Urinary bladder (tissue), 4 donors: ENCODE results near the gene OR51B5. TPM values are rescaled to one million over a fixed set of nuclear protein-coding genes. Genes with fewer than 3 reads are reported as not detected.
"Not testable (repeated sequence)": the region's sequence is repeated elsewhere in the genome, so short reads cannot be mapped to it uniquely, and the experiment has no call there.

ENCODE experiments used
- DNase-seq: peaks from one replicate; pipeline ENCODE4 v3.0.0-alpha.2; 2015; ENCODE audit errors: extremely low spot score
- H3K27ac ChIP-seq: one replicate; pipeline ENCODE4 v1.5.1; 2013; ENCODE audit warnings: low read depth, mild to moderate bottlenecking, moderate library complexity
- H3K36me3 ChIP-seq: one replicate; pipeline ENCODE4 v1.6.1; 2013; ENCODE audit warnings: mild to moderate bottlenecking, moderate library complexity; ENCODE audit not compliant: insufficient read depth
- H3K4me1 ChIP-seq: one replicate; pipeline ENCODE4 v1.6.1; 2013; ENCODE audit warnings: mild to moderate bottlenecking, moderate library complexity; ENCODE audit not compliant: insufficient read depth
- H3K4me3 ChIP-seq: one replicate; pipeline ENCODE4 v1.5.1; 2013; ENCODE audit warnings: low read depth, low read length
- WGBS: extraction: QIAGEN DNeasy Blood & Tissue Kit; methylation state at CpG from one replicate; pipeline ENCODE4 v1.1.7; 2013; 5-methylcytosine and 5-hydroxymethylcytosine counted together
- polyA plus RNA-seq: library from polyadenylated mRNA; stranded (reverse); fragments of 200-250 nt; gene quantifications from one replicate; pipeline ENCODE4 v1.2.3, GENCODE V29; 2013
- total RNA-seq: library from RNA; depleted of rRNA; stranded (reverse); fragments of >200 nt; gene quantifications from one replicate; pipeline ENCODE4 v1.2.3, GENCODE V29; 2014
- donor health status: healthy with polysubstance abuse.
- donor health status: healthy.

OR51B5 gene
- total and polyA plus RNA-seq, 2 donors: 4.3 TPM; not detected in 1

DNA sequence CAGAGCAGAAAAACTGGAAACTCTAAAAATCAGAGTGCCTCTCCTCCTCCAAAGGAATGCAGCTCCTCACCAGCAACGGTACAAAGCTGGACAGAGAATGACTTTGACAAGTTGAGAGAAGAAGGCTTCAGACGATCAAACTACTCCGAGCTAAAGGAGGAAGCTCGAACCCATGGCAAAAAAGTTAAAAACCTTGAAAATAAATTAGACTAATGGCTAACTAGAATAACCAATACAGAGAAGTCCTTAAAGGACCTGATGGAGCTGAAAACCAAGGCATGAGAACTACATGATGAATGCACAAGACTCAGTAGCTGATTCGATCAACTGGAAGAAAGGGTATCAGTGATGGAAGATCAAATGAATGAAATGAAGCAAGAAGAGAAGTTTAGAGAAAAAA lies 12.7 kb upstream of the OR51B5 start:
- not testable (repeated sequence) for H3K4me1 ChIP-seq, H3K36me3 ChIP-seq, DNase-seq, H3K4me3 ChIP-seq, H3K27ac ChIP-seq
- WGBS: 79% methylated on average over 3 of the region's 5 CpGs

DNA sequence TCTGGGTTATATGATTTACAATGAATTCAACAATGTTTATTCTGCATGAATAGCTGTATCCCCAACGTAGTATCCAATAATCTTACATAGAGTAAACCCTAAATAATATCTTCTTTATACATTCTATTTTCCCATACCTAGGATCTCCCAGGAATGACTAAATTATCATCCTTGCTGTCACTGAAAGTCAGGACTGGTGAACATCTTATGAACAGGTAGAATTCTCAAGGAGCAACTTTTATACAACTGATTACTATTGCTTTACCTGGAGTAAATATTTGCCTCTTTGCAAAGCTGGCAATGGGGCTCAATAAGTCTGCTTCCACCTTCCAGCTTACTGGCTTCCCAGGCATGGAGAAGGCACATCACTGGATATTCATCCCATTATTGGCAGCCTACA lies 7.9 kb upstream of the OR51B5 start, which contains the start of gene OR51B6:
OR51B6 (plus strand) TSS at position 301 of the 400 bp plus-strand sequence; CDS start at position 301, 0 bp downstream.
- no peak for DNase-seq
- no peaks in the 10 kb centered on the region for H3K4me1 ChIP-seq
- no peaks in the 10 kb centered on the region for H3K36me3 ChIP-seq
- H3K4me3 ChIP-seq: no peak within 1 kb of the TSS
- WGBS: 67% methylated on average over 1 of the region's 1 CpG
- no peak within 1 kb of the TSS for H3K27ac ChIP-seq

DNA sequence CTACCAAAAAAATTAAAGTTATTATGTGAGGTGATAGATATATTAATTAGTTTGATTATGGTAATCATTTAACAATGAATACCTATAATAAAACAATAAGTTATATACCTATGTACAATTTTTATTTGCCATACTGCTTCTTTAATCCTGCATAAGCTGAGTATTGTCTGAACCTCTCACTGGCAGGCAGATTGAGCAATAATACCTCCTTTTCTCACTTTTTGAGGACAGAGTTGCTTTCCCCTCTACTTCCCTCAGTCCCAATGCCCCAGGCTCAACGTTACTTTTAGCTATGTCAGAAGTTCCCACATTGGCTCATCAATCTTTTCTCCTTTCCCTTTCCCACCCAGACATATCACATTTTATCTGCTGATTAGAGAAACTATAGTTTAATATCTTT lies 6.2 kb upstream of the OR51B5 start:
- DNase-seq: no peak
- Histone ChIP-seq H3K4me3 (no peak overlapping the region), H3K27ac (no peak overlapping the region), H3K4me1 (no peaks in the 10 kb centered on the region), H3K36me3 (no peaks in the 10 kb centered on the region)
- 37% methylated on average over 1 of the region's 1 CpG for WGBS

DNA sequence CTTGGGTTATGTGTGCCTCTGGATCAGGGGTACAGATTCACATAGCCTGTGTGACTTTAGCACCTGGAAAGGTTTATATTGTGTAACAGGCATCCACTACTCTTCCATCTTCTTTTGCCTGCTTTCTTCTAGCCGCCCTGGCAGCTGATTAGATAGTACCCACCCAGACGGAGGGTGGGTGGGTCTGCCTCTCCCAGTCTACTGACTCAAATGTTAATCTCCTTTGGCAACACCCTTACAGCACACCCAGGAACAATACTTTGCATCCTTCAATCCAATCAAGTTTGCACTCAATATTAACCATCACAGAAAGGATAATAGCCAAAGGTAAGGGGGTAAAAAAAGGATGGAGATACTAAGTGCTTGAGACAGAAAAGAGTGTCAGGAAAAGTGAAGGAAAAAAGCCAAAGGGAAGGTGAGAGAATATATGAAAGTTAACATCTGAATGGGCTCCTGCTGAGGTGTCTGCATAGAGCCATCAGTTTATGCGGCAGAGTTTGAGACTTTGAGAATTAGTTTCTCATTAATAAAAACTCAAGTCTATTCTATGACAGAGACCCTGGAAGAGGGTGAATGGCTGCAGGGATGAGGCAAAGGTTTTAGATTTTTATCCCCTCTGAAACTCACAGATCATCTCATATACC lies 5.3 kb upstream of the OR51B5 start:
- Histone ChIP-seq H3K4me1 (no peaks in the 10 kb centered on the region), H3K4me3 (no peak overlapping the region), H3K36me3 (no peaks in the 10 kb centered on the region), H3K27ac (no peak overlapping the region)
- WGBS: 38% methylated on average over 3 of the region's 3 CpGs
- DNase-seq: no peak

DNA sequence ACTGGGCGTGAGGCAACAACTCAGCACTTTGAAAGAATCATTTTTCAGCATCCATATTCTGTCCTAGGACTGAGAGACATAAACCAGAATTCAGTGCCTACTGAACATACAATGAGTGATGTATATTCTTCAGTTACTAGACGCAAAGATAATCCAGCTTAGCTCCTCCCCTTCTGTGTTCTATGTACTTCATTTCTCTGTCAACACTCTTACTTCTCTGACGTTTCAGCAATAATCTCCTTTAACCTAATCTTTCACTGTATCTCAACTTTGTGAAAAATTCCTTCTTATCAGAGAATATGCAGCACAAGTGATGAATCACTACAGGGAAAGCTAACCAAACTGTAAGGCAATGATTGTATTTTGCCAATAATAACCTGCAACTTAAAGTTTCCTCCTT lies 2.5 kb upstream of the OR51B5 start:
- Histone ChIP-seq H3K4me1 (no peaks in the 10 kb centered on the region), H3K4me3 (no peak overlapping the region), H3K36me3 (no peaks in the 10 kb centered on the region), H3K27ac (no peak overlapping the region)
- no peak for DNase-seq
- 46% methylated on average over 3 of the region's 3 CpGs for WGBS

DNA sequence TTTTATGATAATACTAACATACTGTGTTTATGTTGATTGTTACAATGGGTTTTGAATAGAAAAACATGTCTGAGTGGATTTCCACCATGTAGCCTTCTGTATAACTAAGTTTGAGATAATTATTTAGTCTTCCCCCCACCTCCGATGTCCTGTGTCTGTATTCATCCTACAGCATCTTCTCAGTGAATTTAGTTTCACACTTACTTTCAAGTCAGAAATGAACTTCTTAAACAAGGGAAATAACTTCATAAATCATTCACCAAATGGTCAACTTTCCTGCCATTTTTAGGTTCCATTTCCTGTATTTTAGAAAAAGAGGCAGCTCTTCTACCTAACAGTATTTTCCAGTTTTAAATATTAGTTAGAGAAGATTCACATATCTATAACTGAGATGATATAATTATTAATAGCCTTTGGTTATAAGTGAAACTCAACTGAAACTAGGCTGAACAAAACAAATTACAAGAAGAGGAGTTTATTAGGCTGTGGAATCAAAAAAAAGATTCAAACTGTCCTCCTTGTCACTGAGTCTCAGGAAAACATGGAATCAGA lies 3.5 kb downstream of the OR51B5 start:
- no peak for DNase-seq
- 91% methylated on average over 1 of the region's 1 CpG for WGBS
- H3K4me3 ChIP-seq: no peak overlapping the region
- no peak overlapping the region for H3K27ac ChIP-seq
- H3K4me1 ChIP-seq: no peaks in the 10 kb centered on the region
- H3K36me3 ChIP-seq: no peaks in the 10 kb centered on the region

DNA sequence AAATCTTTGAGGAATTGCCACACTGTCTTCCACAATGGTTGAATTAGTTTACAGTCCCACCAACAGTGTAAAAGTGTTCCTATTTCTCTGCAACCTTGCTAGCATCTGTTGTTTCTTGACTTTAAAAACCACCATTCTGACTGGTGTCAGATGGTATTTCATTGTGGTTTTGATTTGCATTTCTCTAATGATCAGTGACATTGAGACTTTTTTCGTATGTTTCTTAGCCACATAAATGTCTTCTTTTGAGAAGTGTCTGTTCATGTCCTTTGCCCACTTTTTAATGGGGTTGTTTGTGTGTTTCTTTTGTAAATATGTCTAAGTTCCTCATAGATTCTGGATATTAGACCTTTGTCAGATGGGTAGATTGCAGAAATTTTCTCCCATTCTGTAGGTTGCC lies 6.1 kb downstream of the OR51B5 start:
- H3K27ac ChIP-seq, H3K36me3 ChIP-seq, H3K4me1 ChIP-seq, DNase-seq, H3K4me3 ChIP-seq: not testable (repeated sequence)
- 84% methylated on average over 1 of the region's 1 CpG for WGBS

DNA sequence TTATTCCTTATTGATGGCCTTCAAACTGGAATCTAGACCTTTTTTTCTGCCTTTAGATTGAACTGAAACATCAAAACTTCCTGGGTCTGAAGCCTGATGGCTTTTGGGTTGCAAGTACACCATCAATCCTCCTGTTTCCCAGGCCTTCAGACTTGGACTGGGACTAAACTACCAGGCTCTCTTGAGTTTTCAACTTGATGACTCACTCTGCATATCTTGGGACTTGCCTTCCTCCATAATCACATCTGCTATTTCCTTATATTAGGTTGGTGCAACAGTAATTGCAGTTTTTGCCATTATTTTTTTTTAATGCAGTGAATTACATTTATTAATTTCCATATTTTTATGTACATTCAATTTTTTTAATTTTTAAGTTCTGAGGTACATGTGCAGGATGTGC lies 7.0 kb downstream of the OR51B5 start:
- DNase-seq: no peak
- no peak overlapping the region for H3K4me3 ChIP-seq
- H3K4me1 ChIP-seq: no peaks in the 10 kb centered on the region
- no peak overlapping the region for H3K27ac ChIP-seq
- no peaks in the 10 kb centered on the region for H3K36me3 ChIP-seq

DNA sequence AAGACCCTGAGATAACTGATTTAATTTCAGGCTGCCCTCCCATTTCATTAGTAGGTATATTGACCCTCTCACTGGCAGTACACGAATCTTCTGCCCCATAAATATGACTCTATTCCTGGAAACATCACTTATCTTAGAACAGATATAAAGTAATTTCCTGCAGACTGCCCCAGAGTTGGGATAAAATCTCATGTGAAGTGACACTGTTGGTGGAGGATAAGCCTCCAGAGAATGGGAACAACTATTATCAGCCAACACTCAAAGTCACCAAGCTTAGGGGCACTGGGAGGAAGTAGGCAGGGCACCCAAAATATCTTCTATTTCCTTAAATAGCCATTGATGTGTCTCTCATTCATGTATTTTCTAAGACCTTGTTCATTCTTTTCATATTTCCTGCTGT lies 8.2 kb downstream of the OR51B5 start:
- no peaks in the 10 kb centered on the region for H3K4me1 ChIP-seq
- no peak overlapping the region for H3K27ac ChIP-seq
- no peak overlapping the region for H3K4me3 ChIP-seq
- WGBS: 45% methylated on average over 1 of the region's 1 CpG
- no peak for DNase-seq
- H3K36me3 ChIP-seq: no peaks in the 10 kb centered on the region

DNA sequence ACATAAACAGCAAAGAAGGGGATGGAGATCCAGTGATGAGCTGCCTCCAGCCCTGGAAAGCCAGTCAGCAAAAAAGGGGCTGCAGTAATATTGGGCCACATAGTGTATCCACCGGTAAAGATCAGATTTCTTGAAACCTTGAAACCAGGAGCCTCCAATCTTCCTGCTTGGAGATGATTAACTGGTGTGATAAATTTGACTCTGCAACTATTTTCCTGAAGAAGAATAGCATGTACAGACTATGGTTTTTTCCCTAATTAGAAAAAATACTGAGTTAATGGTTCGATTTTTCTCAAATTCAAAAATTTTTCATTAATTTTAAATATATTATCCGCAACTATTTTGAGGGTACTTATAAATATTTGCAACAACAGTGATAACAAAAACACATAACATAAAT lies 19.1 kb downstream of the OR51B5 start, which contains the start of gene OR51B2:
OR51B2 (minus strand) TSS at position 101 of the 400 bp plus-strand sequence; CDS start at position 101, 0 bp downstream.
- H3K4me3 ChIP-seq: no peak within 1 kb of the TSS
- no peaks in the 10 kb centered on the region for H3K4me1 ChIP-seq
- H3K36me3 ChIP-seq: no peaks in the 10 kb centered on the region
- 81% methylated on average over 3 of the region's 3 CpGs for WGBS
- no peak within 1 kb of the TSS for H3K27ac ChIP-seq
- no peak for DNase-seq

DNA sequence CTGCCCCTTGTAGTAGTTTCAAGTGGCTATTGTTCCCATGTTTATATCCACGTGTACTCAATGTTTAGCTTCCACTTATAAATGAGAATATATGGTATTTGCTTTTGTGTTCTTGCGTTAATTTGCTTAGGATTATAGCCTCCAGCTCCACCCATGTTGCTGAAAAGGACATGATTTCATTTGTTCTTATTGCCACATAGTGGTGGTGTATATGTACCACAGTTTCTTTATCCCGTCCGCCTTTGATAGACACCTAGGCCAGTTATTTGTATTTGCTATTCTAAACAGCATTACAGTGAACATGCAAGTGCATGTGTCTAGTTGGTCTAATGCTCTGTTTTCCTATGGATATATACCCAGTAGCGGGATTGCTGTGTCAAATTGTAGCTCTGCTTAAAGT lies 26.0 kb downstream of the OR51B5 start:
- Histone ChIP-seq H3K4me1 (no peaks in the 10 kb centered on the region), H3K27ac (no peak overlapping the region), H3K4me3 (no peak overlapping the region), H3K36me3 (no peaks in the 10 kb centered on the region)
- 75% methylated on average over 5 of the region's 5 CpGs for WGBS
- DNase-seq: no peak

DNA sequence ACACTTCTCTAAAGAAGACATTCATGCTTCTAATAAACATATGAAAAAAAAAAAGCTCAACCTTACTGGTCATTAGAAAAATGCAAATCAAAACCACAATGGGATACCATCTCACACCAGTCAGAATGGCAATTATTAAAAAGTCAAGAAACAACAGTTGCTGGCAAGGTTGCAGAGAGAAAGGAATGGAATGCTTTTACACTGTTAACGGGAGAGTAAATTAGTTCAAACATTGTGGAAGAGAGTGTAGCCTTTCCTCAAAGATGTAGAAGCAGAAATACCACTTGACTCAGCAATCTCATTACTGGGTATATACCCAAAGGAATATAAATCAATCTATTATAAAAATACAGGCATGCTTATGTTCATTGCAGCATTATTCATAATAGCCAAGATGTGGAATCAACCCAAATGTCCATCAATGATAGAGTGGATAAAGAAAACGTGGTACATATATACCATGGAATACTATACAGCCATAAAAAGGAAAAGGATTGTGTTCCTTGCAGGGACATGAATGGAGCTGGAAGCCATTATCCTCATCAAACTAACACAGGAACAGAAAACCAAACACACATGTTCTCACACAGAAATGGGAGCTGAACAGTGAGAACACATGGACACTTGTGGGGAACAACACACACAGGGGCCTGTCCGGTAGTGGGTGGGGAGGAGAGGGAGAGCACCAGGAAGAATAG lies 29.8 kb downstream of the OR51B5 start:
- H3K27ac ChIP-seq, DNase-seq, H3K36me3 ChIP-seq, H3K4me1 ChIP-seq, H3K4me3 ChIP-seq: not testable (repeated sequence)
- WGBS: 86% methylated on average over 3 of the region's 3 CpGs

DNA sequence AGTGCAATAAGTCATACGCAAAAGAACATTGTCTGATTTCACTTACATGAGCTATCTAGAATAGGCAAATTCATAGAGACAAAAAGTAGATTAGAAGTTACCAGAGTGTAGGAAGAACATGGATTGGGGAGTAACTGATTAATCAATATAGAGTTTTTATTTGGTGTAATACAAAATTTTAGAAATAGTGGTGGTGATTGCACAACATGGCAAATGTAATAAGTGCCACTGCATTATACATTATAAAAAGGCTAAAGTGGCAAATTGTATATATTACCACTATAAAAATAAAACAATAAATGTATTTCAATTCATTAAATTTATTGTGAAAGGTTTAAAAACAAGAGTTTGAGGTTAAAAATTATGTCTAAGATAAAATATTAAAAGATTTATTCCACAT lies 32.9 kb downstream of the OR51B5 start:
- H3K4me3 ChIP-seq: no peak overlapping the region
- H3K36me3 ChIP-seq: no peaks in the 10 kb centered on the region
- WGBS: 98% methylated on average over 1 of the region's 1 CpG
- no peaks in the 10 kb centered on the region for H3K4me1 ChIP-seq
- H3K27ac ChIP-seq: no peak overlapping the region
- DNase-seq: no peak
